Astrocyte (in vitro differentiated cells and primary cell): Measurements from ENCODE around the gene KCNMB2.

Experiments
- EZH2 ChIP-seq: IDR thresholded peaks from 2 replicates; pipeline ENCODE4 v1.6.1; 2012; ENCODE audit warnings: mild to moderate bottlenecking, low read length, inconsistent platforms; ENCODE audit not compliant: insufficient read depth
- TF ChIP-seq, protein P1 (sequence below): IDR thresholded peaks from 2 replicates; pipeline ENCODE4 v1.5.1; 2011; ENCODE audit warnings: low read depth, mild to moderate bottlenecking, inconsistent platforms, low read length, moderate library complexity; ENCODE audit not compliant: insufficient read depth

DNA sequence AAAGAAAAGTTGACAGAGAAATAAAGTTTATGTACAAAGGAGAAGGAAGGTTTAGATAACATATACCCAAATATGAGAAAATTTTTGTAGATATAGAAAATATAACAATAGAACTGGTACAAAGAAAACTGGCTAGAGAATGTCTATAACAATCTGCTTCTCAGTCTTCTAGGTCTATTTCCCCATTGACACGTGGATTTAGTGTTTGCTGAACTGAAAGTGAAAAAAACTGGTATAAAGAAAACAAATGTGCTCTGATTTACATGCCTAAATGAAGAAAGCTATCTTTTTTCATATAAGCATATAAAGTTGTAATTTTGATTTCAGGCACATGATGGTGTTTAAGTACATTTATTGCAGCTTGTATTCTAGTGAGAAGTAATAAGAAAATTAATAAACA lies 9.8 kb downstream of the KCNMB2 start:
- TF ChIP-seq, protein P1, sequence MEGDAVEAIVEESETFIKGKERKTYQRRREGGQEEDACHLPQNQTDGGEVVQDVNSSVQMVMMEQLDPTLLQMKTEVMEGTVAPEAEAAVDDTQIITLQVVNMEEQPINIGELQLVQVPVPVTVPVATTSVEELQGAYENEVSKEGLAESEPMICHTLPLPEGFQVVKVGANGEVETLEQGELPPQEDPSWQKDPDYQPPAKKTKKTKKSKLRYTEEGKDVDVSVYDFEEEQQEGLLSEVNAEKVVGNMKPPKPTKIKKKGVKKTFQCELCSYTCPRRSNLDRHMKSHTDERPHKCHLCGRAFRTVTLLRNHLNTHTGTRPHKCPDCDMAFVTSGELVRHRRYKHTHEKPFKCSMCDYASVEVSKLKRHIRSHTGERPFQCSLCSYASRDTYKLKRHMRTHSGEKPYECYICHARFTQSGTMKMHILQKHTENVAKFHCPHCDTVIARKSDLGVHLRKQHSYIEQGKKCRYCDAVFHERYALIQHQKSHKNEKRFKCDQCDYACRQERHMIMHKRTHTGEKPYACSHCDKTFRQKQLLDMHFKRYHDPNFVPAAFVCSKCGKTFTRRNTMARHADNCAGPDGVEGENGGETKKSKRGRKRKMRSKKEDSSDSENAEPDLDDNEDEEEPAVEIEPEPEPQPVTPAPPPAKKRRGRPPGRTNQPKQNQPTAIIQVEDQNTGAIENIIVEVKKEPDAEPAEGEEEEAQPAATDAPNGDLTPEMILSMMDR, result no peak
- no peak for TF ChIP-seq EZH2
